HCT116 (cell line): ENCODE measurements around the gene IGFBP6. TPM values are rescaled to one million over a fixed set of nuclear protein-coding genes. Genes with fewer than 3 reads are reported as not detected.

Experiments used
- ATAC-seq: fragments of 200-7000 bp; cut with Tn5 transposase; 2 replicates; pipeline ENCODE4 v1.9.1; 2020; ENCODE audit warnings: mild to moderate bottlenecking, moderate library complexity
- BruUV-seq: library from RNA; stranded (reverse); fragments of 400-500 nt; replicated peaks from 2 replicates; lab custom pipeline; 2021; lab: Mats Ljungman, UMichigan
- CTCF ChIA-PET: fragments of 300-600 bp; sonication (Branson Sonifier 250); formaldehyde crosslinking; loops from one replicate; lab custom pipeline; 2021; ENCODE audit warnings: antibody characterized with exemption; lab: Charles Lee
- POLR2A ChIA-PET: fragments of 300-600, 350-600 bp; sonication (Branson Sonifier 250); formaldehyde crosslinking; loops from one replicate; lab custom pipeline; 2021; ENCODE audit warnings: antibody characterized with exemption; lab: Charles Lee
- RAD21 ChIA-PET, 2 experiments: fragments of 300-600 bp; sonication (Branson Sonifier 250); formaldehyde crosslinking; loops; one replicate each; lab custom pipeline; 2023; ENCODE audit warnings: low total read pairs in 2 of 2; ENCODE audit not compliant: uncharacterized antibody in 2 of 2, unreplicated experiment in 2 of 2, low non-redundant PET in 1 of 2; lab: Charles Lee
- DNase-seq: peaks from one replicate; pipeline ENCODE4 v3.0.0-alpha.2; 2010; ENCODE audit warnings: low read depth, low spot score
- H2AFZ ChIP-seq: fragments of 200-600 bp; shearing (Covaris generic), sonication (generic); 2 replicates; pipeline ENCODE4 v1.6.1; 2017; ENCODE audit warnings: low read depth, mixed run types, mixed read lengths, antibody characterized with exemption, low read length; ENCODE audit not compliant: poor library complexity, severe bottlenecking
- H3K27ac ChIP-seq: 2 replicates; pipeline ENCODE4 v1.5.1; 2012; ENCODE audit warnings: low read depth, low read length
- H3K27me3 ChIP-seq: fragments of 200-600 bp; sonication (generic); 2 replicates; pipeline ENCODE4 v1.6.1; 2016; ENCODE audit warnings: mixed run types, low read length, mixed read lengths; ENCODE audit not compliant: insufficient read depth
- H3K36me3 ChIP-seq, 2 experiments: fragments of 200-500 bp in 1 of 2; fragments of 200-600 bp in 1 of 2; sonication (Bioruptor generic) in 1 of 2; sonication (generic) in 1 of 2; 2 replicates each; pipeline versions ENCODE4 v1.5.1 to v1.6.1; 2014 to 2016; ENCODE audit warnings: low read length in 2 of 2, inconsistent platforms in 1 of 2, mixed read lengths in 1 of 2, mixed run types in 1 of 2; ENCODE audit not compliant: insufficient read depth in 2 of 2, control insufficient read depth in 1 of 2
- H3K4me1 ChIP-seq, 2 experiments: fragments of 200-600 bp in 1 of 2; sonication (generic) in 1 of 2; 2 replicates each; pipeline versions ENCODE4 v1.5.1 to v1.6.1; 2012 to 2017; ENCODE audit warnings: low read length in 2 of 2, inconsistent platforms in 1 of 2, mild to moderate bottlenecking in 1 of 2, mixed read lengths in 1 of 2, mixed run types in 1 of 2, moderate library complexity in 1 of 2; ENCODE audit not compliant: insufficient read depth in 2 of 2, control insufficient read depth in 1 of 2
- H3K4me2 ChIP-seq: fragments of 200-600 bp; sonication (generic); 2 replicates; pipeline ENCODE4 v1.6.1; 2017; ENCODE audit warnings: mixed run types, low read length, mixed read lengths
- H3K4me3 ChIP-seq, 2 experiments: fragments of 200-600 bp in 1 of 2; sonication (generic) in 1 of 2; replicated peaks in 1 of 2; 2 replicates each; pipeline ENCODE4 v1.5.1; 2011 to 2016; ENCODE audit warnings: low read length in 2 of 2, control low read depth in 1 of 2, low read depth in 1 of 2, mild to moderate bottlenecking in 1 of 2, mixed read lengths in 1 of 2, mixed run types in 1 of 2
- H3K79me2 ChIP-seq: fragments of 200-600 bp; sonication (generic); 2 replicates; pipeline ENCODE4 v1.6.1; 2017; ENCODE audit warnings: mild to moderate bottlenecking, mixed run types, low read length, moderate library complexity, mixed read lengths; ENCODE audit not compliant: insufficient read depth
- H3K9ac ChIP-seq: fragments of 200-600 bp; sonication (generic); 2 replicates; pipeline ENCODE4 v1.6.1; 2016; ENCODE audit warnings: low read length, mixed read lengths
- H3K9me2 ChIP-seq: fragments of 200-600 bp; sonication (generic), shearing (Covaris generic); 2 replicates; pipeline ENCODE4 v1.6.1; 2017; ENCODE audit warnings: mixed run types, mild to moderate bottlenecking, moderate library complexity; ENCODE audit not compliant: insufficient read depth
- H3K9me3 ChIP-seq, 2 experiments: fragments of 200-500 bp in 1 of 2; fragments of 200-600 bp in 1 of 2; sonication (Bioruptor generic) in 1 of 2; sonication (generic) in 1 of 2; 2 replicates each; pipeline ENCODE4 v1.6.1; 2014 to 2017; ENCODE audit warnings: low read length in 2 of 2, mixed read lengths in 2 of 2, inconsistent platforms in 1 of 2, low read depth in 1 of 2, mild to moderate bottlenecking in 1 of 2, mixed run types in 1 of 2, moderate library complexity in 1 of 2; ENCODE audit not compliant: control insufficient read depth in 1 of 2, insufficient read depth in 1 of 2
- H4K20me1 ChIP-seq: fragments of 200-600 bp; sonication (generic), shearing (Covaris generic); 2 replicates; pipeline ENCODE4 v1.6.1; 2017; ENCODE audit warnings: mixed run types, mild to moderate bottlenecking, moderate library complexity; ENCODE audit not compliant: insufficient read depth
- CBX3 ChIP-seq: IDR thresholded peaks from 2 replicates; pipeline ENCODE4 v1.6.1; 2012; ENCODE audit warnings: low read depth
- CTCF ChIP-seq, 3 experiments: fragments of 200-600 bp in 1 of 3; sonication (generic) in 1 of 3; IDR thresholded peaks in 2 of 3; conservative IDR thresholded peaks in 1 of 3; 2 replicates each; pipeline ENCODE4 v1.5.1; 2012 to 2017; ENCODE audit warnings: low read depth in 2 of 3, low read length in 2 of 3, antibody characterized with exemption in 1 of 3, borderline replicate concordance in 1 of 3, control low read depth in 1 of 3, mild to moderate bottlenecking in 1 of 3, mixed read lengths in 1 of 3, mixed run types in 1 of 3, moderate library complexity in 1 of 3; ENCODE audit not compliant: insufficient read depth in 1 of 3
- EZH2 ChIP-seq: fragments of 200-600 bp; sonication (generic); IDR thresholded peaks from 2 replicates; pipeline ENCODE4 v1.6.1; 2017; ENCODE audit warnings: antibody characterized with exemption, mixed run types
- EZH2phosphoT487 ChIP-seq: fragments of 200-600 bp; IDR thresholded peaks from 2 replicates; pipeline ENCODE4 v1.6.1; 2018; ENCODE audit warnings: antibody characterized with exemption, borderline replicate concordance
- FOSL1 ChIP-seq: IDR thresholded peaks from 2 replicates; pipeline ENCODE4 v1.6.1; 2012; ENCODE audit warnings: low read depth
- MAX ChIP-seq: IDR thresholded peaks from 2 replicates; pipeline ENCODE4 v1.6.1; 2012
- POLR2A ChIP-seq: IDR thresholded peaks from 2 replicates; pipeline ENCODE4 v1.7.0; 2011; ENCODE audit warnings: borderline replicate concordance; ENCODE audit not compliant: insufficient read depth, insufficient read length; ENCODE audit errors: extremely low read depth
- POLR2AphosphoS5 ChIP-seq: IDR thresholded peaks from 2 replicates; pipeline ENCODE4 v1.6.1; 2011; ENCODE audit warnings: mild to moderate bottlenecking, low read depth, low read length, moderate library complexity
- RAD21 ChIP-seq: IDR thresholded peaks from 2 replicates; pipeline ENCODE4 v1.6.1; 2012; ENCODE audit warnings: low read depth, mild to moderate bottlenecking
- REST ChIP-seq: IDR thresholded peaks from 2 replicates; pipeline ENCODE4 v1.6.1; 2012; ENCODE audit warnings: low read depth
- SIN3A ChIP-seq: IDR thresholded peaks from 2 replicates; pipeline ENCODE4 v1.6.1; 2012; ENCODE audit warnings: low read depth
- SP1 ChIP-seq: IDR thresholded peaks from 2 replicates; pipeline ENCODE4 v1.6.1; 2012; ENCODE audit warnings: low read depth
- SRF ChIP-seq: IDR thresholded peaks from 2 replicates; pipeline ENCODE4 v1.6.1; 2012; ENCODE audit warnings: low read depth
- TCF7L2 ChIP-seq: IDR thresholded peaks from 2 replicates; pipeline ENCODE4 v1.7.0; 2011; ENCODE audit warnings: borderline replicate concordance, inconsistent platforms; ENCODE audit not compliant: insufficient read depth, insufficient read length; ENCODE audit errors: extremely low read depth
- YY1 ChIP-seq: IDR thresholded peaks from 2 replicates; pipeline ENCODE4 v1.6.1; 2011; ENCODE audit warnings: low read length, low read depth, moderate library complexity, mild to moderate bottlenecking; ENCODE audit not compliant: insufficient replicate concordance; ENCODE audit errors: extremely low read depth
- ZFX ChIP-seq: fragments of 450-650 bp; IDR thresholded peaks from 2 replicates; pipeline ENCODE4 v1.6.1; 2017
- ZNF274 ChIP-seq: fragments of 200-500 bp; sonication (Bioruptor generic); IDR thresholded peaks from 2 replicates; pipeline ENCODE4 v1.6.1; 2014; ENCODE audit warnings: mild to moderate bottlenecking, low read depth, low read length, inconsistent platforms
- intact Hi-C: fragments of 100-400 bp; cut with micrococcal nuclease; formaldehyde crosslinking; loops from 2 replicates; pipeline ENCODE4 v1.10.0; 2022
- total RNA-seq: library from RNA; stranded (reverse); gene quantifications from one replicate; pipeline ENCODE4 v1.2.1, GENCODE V29; 2021; ENCODE audit not compliant: unreplicated experiment

IGFBP6 gene
- total RNA-seq, 1 experiment from 2014 or later, result 83.4 TPM

GRCh38 chr12:53054112-53054878 lies 43.2 kb upstream of the IGFBP6 start:
- H3K36me3 ChIP-seq, result no peaks in the 10 kb centered on the region
- RAD21 ChIA-PET, result interaction anchor here (0.6 to 1.9 kb wide), 6 partner anchors 11 to 73 kb away, joined by 3 to 9 read pairs (median 5); partner anchors contain the start of gene SPRYD3 (in 1 of the 2)
- no peak overlapping the region for H2AFZ ChIP-seq
- DNase-seq (peak; percentile 94), ATAC-seq (peak; percentile 81)
- peaks cover 23% of the 10 kb centered on the region; the same call in 1 of the 2 replicates for H3K79me2 ChIP-seq
- peak overlapping the region; percentile 71 to 81 for H3K4me3 ChIP-seq
- H3K9ac ChIP-seq, result peak overlapping the region; percentile 88
- no TSS peak for BruUV-seq
- POLR2A ChIA-PET, result interaction anchor here (0.8 to 2.4 kb wide), 13 partner anchors 8 to 447 kb away, joined by 3 to 14 read pairs (median 4); partner anchors contain the start of genes EIF4B, KRT8, SPRYD3 and TARBP2
- peak overlapping the region; percentile 92 for H3K27ac ChIP-seq
- H3K4me1 ChIP-seq, result peaks cover 42 to 58% of the 10 kb centered on the region in 2 experiments
- peak overlapping the region; percentile 97 for H3K4me2 ChIP-seq
- CTCF ChIA-PET, result interaction anchor here (1.0 to 3.5 kb wide), 16 partner anchors 7 to 267 kb away, joined by 3 to 36 read pairs (median 4); partner anchors contain the start of genes CSAD, EIF4B, SPRYD3 and ZNF740
- no peaks in the 10 kb centered on the region for H3K27me3 ChIP-seq
- TF ChIP-seq SIN3A (no peak), RAD21 (no peak), CBX3 (no peak), EZH2 (no peak), SP1 (no peak), CTCF (IDR thresholded peaks at IDR 0.05 in 2 of 3, conservative IDR thresholded peaks at IDR 0.05 in 1 of 3; ENCODE audit: borderline replicate concordance in 1 of 3, insufficient read depth in 1 of 3, low read depth in 2 of 3, low read length in 2 of 3) (no peak), POLR2A (peak; percentile 56), TCF7L2 (no peak), ZNF274 (no peak), ZFX (peak; percentile 43; the same call in 1 of the 2 replicates), YY1 (no peak), EZH2phosphoT487 (no peak), SRF (no peak), POLR2AphosphoS5 (peak; percentile 76; the same call in 1 of the 2 replicates), REST (no peak), FOSL1 (no peak), MAX (no peak)
- no peaks in the 10 kb centered on the region for H4K20me1 ChIP-seq
- intact Hi-C loops, result no loop called here
- no peaks in the 10 kb centered on the region for H3K9me2 ChIP-seq
- H3K9me3 ChIP-seq, result no peaks in the 10 kb centered on the region
